ENCODE data around the gene CAMTA1.
"Not testable (repeated sequence)": the region's sequence is repeated elsewhere in the genome, so short reads cannot be mapped to it uniquely, and the experiment has no call there.

CAMTA1 gene

GRCh38 chr1:7326366-7326765 is 541.1 kb downstream of the CAMTA1 start:
- no peak for DNase-seq
- in situ Hi-C loops (cut with HindIII; ENCODE audit: low pct_ligation_motif_present, low pct_unique_long_range_greater_than_20kb, low sequenced_read_pairs) = no loop called here

- in situ Hi-C loops (cut with HindIII; ENCODE audit: low pct_ligation_motif_present, low pct_unique_long_range_greater_than_20kb, low sequenced_read_pairs) = no loop called here
- no peak for DNase-seq
Measured at GRCh38 chr1:7327849-7328248, 542.6 kb downstream of the CAMTA1 start.

GRCh38 chr1:7329868-7330615 is 544.8 kb downstream of the CAMTA1 start:
- in situ Hi-C loops (cut with HindIII; ENCODE audit: low pct_ligation_motif_present, low pct_unique_long_range_greater_than_20kb, low sequenced_read_pairs) = no loop called here
- DNase-seq = no peak

GRCh38 chr1:7330726-7331125 is 545.5 kb downstream of the CAMTA1 start:
- in situ Hi-C loops (cut with HindIII; ENCODE audit: low pct_ligation_motif_present, low pct_unique_long_range_greater_than_20kb, low sequenced_read_pairs); DNase-seq: not testable (repeated sequence)

- in situ Hi-C loops (cut with HindIII; ENCODE audit: low pct_ligation_motif_present, low pct_unique_long_range_greater_than_20kb, low sequenced_read_pairs) = no loop called here
- DNase-seq = no peak
Measured at GRCh38 chr1:7331926-7332535, 546.8 kb downstream of the CAMTA1 start.

- in situ Hi-C loops (cut with HindIII; ENCODE audit: low pct_ligation_motif_present, low pct_unique_long_range_greater_than_20kb, low sequenced_read_pairs) = no loop called here
- no peak for DNase-seq
Measured at GRCh38 chr1:7333094-7333493, 547.8 kb downstream of the CAMTA1 start.

- in situ Hi-C loops (cut with HindIII; ENCODE audit: low pct_ligation_motif_present, low pct_unique_long_range_greater_than_20kb, low sequenced_read_pairs) = no loop called here
- DNase-seq = no peak
Measured at GRCh38 chr1:7333620-7334019, 548.4 kb downstream of the CAMTA1 start.

GRCh38 chr1:7334475-7335035 is 549.3 kb downstream of the CAMTA1 start:
- in situ Hi-C loops (cut with HindIII; ENCODE audit: low pct_ligation_motif_present, low pct_unique_long_range_greater_than_20kb, low sequenced_read_pairs) = no loop called here
- no peak for DNase-seq

- DNase-seq = no peak
- in situ Hi-C loops (cut with HindIII; ENCODE audit: low pct_ligation_motif_present, low pct_unique_long_range_greater_than_20kb, low sequenced_read_pairs) = no loop called here
Measured at GRCh38 chr1:7335224-7335879, 550.1 kb downstream of the CAMTA1 start.

GRCh38 chr1:7338439-7338838 is 553.2 kb downstream of the CAMTA1 start:
- in situ Hi-C loops (cut with HindIII; ENCODE audit: low pct_ligation_motif_present, low pct_unique_long_range_greater_than_20kb, low sequenced_read_pairs) = no loop called here
- DNase-seq = no peak

GRCh38 chr1:7339014-7339413 is 553.8 kb downstream of the CAMTA1 start:
- no peak for DNase-seq
- in situ Hi-C loops (cut with HindIII; ENCODE audit: low pct_ligation_motif_present, low pct_unique_long_range_greater_than_20kb, low sequenced_read_pairs) = no loop called here

GRCh38 chr1:7339953-7340352 is 554.7 kb downstream of the CAMTA1 start:
- DNase-seq = no peak
- in situ Hi-C loops (cut with HindIII; ENCODE audit: low pct_ligation_motif_present, low pct_unique_long_range_greater_than_20kb, low sequenced_read_pairs) = no loop called here

GRCh38 chr1:7341145-7341905 is 556.1 kb downstream of the CAMTA1 start:
- no peak for DNase-seq
- in situ Hi-C loops (cut with HindIII; ENCODE audit: low pct_ligation_motif_present, low pct_unique_long_range_greater_than_20kb, low sequenced_read_pairs) = no loop called here

GRCh38 chr1:7343882-7344281 is 558.6 kb downstream of the CAMTA1 start:
- no peak for DNase-seq
- in situ Hi-C loops (cut with HindIII; ENCODE audit: low pct_ligation_motif_present, low pct_unique_long_range_greater_than_20kb, low sequenced_read_pairs) = no loop called here

GRCh38 chr1:7344299-7344698 is 559.0 kb downstream of the CAMTA1 start:
- DNase-seq = no peak
- in situ Hi-C loops (cut with HindIII; ENCODE audit: low pct_ligation_motif_present, low pct_unique_long_range_greater_than_20kb, low sequenced_read_pairs) = no loop called here

GRCh38 chr1:7345516-7345915 is 560.3 kb downstream of the CAMTA1 start:
- in situ Hi-C loops (cut with HindIII; ENCODE audit: low pct_ligation_motif_present, low pct_unique_long_range_greater_than_20kb, low sequenced_read_pairs) = no loop called here
- DNase-seq = no peak

GRCh38 chr1:7346070-7346596 is 560.9 kb downstream of the CAMTA1 start:
- no peak for DNase-seq
- in situ Hi-C loops (cut with HindIII; ENCODE audit: low pct_ligation_motif_present, low pct_unique_long_range_greater_than_20kb, low sequenced_read_pairs) = no loop called here
